GM21717 (cell line): ENCODE measurements around the gene PRKCSH.
"Not testable (repeated sequence)": the region's sequence is repeated elsewhere in the genome, so short reads cannot be mapped to it uniquely, and the experiment has no call there.

Source experiments
- ATAC-seq: cut with Tn5 transposase; IDR thresholded peaks from one replicate; pipeline ENCODE4 v1.9.1; 2021; ENCODE audit warnings: mild to moderate bottlenecking, moderate library complexity; ENCODE audit not compliant: unreplicated experiment

Gene PRKCSH

DNA sequence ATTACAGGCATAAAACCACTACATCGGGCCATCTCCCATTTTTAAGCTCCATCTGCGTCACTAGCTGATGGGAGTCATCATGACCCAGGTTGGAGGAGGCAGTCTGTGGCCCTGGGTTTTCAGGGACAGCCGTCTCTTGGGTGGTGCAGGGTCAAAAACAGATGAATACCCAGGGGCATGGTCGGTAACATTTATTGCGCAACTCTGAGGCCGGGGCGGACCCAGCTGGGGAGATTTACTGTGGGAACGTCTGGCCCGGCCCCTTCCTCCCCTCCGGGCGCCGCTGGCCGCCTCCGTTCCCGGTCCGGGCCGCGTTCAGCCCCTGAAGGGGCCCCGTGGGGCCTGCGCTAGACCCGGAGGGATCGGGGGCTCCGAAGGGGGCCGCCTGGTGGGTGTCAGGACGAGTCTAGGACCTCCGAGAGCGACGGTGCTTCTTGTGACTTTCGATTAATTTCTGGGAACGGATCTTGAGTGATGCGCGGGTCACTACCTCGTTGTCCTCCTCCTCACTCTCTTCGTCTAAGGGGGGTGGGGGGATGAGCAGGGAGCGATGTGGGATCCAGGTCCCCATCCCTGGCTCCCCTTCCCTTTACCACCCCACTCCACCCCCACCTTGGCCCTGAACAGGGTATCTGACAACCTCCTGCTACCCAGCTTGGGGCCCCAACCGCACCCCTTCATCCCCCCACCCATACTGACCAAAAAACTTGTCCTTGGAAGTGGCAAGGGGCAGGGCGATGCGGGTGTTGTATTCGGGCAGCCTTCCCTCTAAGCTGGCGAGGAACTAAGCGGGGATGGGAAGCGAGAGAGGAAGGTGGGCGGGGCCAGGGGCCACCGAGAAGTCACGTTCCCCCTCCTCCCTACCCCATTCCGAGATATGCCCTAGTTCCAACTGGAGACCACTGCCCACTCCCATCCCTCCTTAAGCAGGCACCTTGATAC is 14.7 kb upstream of the PRKCSH start:
- ATAC-seq, result no peak

DNA sequence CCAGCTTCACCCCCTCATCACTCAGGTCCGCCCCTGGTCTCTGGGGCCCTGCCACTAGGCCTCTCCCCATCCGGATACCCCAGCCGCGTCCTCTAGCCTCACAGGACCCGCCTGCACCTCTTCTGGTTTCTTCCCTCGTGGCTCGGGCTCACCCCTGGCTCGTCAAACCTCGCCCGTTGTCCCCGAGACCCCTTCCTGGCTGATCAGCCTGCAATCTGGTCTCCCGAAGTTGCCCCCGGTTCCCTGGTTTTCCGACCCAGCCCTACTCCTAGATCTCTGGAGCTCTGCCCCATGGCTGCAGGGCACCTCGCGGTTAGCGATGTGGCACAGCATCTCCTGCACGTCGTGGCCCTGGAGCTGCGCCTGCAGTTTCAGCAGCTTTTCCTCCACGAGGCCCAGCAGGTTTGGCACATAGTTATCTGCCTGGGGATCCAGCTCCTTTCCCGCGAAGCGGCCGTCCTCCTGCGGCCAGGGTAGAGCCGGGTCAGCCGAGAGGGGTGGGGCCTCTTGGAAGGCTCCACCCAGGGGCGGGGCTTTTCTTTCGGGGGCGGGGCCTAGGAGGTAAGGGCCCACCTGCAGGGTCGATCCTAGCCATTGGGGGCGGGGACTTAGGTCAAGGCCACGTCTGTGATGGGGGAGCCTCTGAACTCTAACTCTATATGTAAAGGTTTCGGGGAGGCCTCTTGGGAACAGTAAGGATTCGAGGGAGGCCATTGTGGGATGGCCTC is 13.9 kb upstream of the PRKCSH start:
- no peak for ATAC-seq

DNA sequence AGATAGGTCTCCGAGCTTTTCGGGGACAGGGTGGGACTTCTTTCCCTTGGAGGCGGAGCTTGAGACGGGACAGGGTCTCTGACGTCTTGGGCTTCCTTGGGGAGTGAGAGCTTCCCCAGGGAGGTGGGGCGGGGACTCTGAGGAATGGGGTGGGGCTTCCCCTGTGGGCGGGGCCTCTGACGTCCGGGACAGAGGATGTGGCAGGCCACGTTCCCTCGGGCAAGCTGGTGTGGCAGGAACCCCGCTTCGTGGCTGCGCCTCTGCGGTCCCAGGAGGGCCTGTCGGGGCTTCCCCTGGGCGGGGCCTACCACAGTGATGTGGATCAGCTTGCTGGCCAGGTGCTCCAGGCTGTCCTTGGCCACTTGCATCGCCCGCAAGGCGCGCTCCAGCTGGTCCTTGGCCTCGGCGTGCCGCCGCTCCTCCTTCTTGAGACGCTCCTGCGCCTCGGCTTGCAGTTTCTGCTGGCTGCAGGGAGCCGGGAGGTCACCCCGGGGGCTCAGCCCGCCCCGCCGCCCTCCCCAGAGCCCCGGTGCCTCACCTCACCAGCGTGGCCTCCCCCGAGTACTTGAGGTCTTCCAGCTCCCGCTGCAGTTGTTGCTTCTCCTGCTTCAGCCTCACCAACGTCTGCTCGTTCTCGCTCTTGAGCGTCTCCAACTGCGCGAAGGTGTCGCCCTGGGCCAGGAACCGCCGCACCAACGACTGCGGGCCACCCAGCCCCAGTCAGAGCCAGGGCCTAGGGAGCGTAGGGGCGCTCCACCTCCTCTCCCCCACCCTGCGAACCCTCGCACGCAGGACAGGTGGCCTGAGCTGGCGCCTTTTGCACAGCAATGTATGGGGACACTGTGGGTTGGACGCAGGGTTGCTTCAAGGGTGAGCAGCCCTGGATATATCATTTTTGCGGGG is 13.0 kb upstream of the PRKCSH start:
- no peak for ATAC-seq

DNA sequence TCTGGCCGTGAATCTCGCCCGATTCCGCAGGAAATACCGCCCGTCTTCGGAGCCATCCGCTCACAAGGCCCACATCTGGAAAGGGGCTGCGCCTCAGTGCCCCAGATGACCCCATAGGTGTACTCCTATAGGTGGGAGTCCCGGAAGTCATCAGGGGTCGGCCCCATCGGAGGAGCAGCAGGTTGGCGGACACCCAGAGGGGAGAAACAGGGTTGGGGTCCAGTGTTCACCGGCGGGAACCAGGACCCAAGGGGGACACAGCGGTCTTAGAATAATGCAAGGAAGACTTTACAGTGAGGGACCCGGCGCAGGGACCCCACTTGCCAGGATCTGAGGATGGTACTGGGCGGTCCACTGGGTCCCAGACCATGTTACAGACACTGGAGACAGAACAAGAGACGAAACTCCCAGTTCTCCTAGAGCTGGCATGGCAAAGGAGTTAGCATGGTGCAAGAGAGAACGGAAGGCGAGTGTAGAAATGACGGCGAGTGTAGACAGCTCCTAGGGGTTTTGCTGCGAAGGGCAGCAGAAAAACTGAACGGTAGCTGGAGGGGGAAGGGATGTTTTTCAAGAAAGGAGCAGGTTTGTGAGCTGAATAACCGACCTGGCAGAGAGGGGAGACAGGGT is 12.2 kb upstream of the PRKCSH start:
- no peak for ATAC-seq

DNA sequence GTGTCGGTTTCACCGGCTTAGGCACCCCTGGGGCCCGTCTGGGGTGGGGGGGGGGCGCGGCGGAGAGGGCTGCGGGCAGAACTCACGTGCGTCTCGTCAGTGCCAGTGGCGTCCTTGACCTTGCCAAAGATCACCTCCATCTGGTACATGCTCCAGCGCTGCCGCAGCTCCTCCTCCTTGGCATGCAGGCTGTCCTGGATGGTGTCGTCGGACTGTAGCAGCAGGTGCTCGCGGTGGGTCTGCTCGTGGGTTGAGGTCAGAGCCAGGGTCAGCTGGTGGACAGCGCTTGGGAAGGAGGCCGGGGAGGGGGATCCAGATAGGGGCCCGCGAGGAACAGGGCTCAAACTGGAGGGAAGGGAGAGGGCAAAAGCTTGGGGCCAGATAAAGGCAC is 11.6 kb upstream of the PRKCSH start:
- ATAC-seq, result no peak

DNA sequence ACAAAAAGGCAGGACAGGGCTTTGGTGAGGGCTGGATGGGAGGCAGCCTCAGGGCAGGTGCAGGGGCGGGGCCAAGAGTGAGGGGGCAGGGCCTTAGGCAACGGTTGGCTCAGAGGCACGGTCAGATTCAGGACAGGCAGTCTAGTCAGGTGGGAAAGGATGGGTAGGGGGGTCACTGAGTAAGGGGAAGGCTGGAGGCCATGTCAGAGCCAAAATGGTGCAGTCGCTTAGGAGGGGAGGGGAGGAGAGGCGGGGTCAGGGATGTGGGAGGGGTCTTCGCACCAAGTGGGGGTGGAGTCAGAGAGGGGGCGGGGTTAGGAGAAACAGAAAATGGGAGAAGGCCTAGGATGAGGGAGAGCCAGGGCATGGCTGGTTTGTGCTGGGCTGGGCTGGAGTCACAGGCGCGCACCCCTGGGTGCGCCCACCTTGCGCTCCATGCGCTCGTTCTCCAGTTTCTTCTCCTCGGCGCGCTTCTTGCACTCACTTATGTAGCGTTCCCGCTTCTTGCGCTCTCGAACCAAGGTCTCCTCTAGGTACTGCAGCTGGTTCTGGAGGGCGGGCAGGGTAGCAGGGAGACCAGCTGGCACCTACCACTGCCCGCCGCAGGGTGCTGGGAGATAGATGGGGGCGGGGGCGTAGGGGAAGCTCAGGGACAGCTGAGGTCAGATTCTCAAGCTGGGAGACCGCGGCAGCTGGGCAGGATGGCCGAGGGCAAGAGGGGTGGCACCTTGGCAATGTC is 9.5 kb upstream of the PRKCSH start:
- ATAC-seq, result no peak

DNA sequence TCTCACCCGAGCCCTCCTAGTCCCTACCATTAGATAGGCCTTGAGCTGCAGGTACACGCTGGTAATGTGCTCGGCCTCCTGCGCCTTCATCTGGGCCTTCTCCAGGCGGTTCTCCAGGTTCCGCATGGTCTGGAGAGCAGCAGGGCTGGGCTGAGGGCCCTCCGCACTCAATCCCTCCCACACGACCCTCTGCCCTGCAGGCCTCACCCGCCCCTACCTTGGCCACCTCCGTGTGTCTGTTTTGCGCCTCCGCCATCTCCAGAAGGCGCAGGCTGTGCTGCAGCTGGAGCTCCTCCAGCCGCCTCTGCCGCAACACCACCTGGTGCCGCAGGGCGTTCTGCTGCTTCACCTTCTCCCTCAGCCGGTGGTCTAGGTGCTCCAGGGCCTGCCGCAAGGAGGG is 8.8 kb upstream of the PRKCSH start:
- no peak for ATAC-seq

DNA sequence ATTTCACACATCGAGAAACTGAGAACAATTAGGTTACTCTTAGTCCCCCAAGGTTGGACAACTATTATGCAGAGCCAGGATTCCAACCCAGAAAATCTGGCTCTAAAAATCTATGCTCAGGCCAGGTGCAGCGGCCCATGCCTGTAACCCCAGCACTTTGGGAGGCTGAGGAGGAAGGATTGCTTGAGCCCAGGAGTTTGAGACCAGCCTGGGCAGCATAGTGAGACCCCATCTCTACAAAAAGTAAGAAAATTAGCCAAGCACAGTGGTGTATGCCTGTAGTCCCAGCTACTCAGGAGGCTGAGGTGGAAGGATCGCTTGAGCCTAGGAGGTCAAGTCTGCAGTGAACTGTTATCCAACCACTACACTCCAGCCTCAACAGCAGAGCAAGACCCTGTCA is 1.9 kb upstream of the PRKCSH start:
- not testable (repeated sequence) for ATAC-seq

DNA sequence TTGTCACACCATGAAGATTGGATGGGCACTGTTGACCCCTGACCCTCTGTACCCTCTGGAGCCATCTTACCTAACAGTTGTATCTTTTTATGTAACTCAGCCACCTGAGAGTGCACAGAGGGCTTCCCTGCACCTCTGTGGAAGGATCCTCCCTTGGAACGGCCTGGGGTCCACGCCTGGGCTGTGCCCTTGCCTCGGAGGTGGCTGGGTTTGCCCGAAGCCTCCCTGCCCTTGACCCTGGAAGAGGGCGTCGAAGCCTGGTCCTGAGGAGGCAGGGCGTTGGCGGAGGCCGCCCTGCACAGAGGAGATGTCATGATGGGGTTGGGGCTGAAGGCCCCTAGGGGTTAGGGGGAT is 755 bp upstream of the PRKCSH start:
- ATAC-seq, result peak; percentile 12

DNA sequence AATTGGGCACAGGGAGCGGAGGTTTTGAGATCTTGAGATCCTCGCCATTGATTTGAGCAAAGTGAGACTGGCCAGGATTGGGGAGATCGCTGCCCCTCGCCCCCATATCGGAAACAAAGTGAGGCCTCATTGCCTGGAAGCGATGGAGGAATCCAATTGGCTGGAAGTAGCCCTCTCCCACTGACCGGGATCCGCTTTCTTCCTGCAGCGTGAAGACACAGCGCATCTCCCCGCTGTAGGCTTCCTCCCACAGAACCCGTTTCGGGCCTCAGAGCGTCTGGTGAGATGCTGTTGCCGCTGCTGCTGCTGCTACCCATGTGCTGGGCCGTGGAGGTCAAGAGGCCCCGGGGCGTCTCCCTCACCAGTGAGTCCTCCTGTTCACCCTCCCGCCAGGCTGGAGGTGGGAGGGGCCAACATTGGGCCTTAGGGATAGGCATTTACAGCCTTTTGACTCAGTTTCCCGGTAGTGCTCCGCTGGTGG is 438 bp downstream of the PRKCSH start:
- ATAC-seq, result no peak

DNA sequence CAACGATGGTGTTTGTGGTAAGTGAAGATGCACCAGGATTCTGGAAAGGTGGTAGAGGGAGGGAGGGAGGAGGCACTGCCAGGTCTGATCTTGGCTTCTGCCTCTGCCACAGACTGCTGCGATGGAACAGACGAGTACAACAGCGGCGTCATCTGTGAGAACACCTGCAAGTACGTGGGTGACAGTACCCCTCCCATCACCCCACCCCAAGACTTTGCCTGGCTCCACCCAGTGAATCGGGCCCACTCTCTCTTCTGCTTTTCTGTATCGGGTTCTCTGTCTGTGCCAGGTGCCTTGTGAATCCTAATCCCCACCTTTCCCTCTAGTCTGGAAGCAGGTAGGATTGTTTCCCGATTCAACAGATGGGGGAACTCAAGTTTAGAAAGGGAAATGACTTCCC is 2.5 kb downstream of the PRKCSH start:
- ATAC-seq, result no peak

DNA sequence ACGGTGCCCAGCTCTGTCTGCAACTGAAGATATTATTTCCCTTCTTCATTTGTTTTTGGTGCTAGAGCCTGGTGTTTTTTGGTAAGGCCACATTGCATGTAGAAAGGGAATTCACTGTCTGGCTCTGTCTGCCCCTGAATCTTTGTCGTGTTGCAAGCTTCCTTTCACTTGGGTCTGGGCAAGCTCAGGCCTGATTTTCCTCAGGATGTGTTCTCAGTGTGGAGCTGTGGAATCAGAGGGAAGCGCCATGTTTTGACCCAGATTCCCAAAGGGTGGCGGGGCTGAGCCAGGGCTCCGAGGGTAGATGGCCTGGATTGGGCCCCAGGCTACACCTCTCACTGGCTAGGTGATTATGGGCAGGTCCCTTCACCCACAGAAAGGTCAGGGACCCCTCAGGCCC is 8.6 kb downstream of the PRKCSH start:
- no peak for ATAC-seq

DNA sequence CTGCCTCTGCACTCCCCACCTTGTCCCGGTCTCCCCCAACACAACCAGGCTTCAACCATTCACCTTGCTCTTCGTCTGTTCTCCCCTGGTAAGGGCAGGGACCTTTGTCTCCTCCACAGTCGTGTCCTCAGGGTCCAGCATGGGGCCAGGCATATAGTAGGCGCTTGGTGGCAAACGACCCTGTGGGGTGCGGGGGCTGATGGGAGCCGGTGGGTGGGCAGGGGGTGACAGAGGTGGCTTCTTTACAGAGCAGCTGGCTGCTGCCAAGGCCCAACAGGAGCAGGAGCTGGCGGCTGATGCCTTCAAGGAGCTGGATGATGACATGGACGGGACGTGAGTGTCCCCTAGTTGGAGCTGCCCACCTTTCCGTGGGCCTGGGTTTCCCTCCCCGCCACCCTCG is 9.7 kb downstream of the PRKCSH start:
- ATAC-seq, result no peak

DNA sequence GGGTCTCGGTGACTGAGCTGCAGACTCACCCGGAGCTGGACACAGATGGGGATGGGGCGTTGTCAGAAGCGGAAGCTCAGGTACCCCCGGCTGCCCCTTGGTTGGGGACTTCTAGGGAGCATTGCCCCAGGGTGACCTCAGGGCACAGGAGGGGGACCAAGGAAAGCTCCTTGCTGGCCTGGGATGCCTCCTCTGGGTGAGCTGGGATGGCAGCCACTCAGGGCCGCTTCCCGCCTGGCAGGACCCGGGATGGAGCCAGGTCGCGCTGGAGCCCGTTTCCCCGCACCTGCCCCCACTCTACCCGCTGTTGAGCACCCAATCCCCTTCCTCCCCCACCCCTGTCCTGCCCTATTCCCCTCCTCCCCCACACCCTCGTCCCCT is 10.8 kb downstream of the PRKCSH start:
- no peak for ATAC-seq

DNA sequence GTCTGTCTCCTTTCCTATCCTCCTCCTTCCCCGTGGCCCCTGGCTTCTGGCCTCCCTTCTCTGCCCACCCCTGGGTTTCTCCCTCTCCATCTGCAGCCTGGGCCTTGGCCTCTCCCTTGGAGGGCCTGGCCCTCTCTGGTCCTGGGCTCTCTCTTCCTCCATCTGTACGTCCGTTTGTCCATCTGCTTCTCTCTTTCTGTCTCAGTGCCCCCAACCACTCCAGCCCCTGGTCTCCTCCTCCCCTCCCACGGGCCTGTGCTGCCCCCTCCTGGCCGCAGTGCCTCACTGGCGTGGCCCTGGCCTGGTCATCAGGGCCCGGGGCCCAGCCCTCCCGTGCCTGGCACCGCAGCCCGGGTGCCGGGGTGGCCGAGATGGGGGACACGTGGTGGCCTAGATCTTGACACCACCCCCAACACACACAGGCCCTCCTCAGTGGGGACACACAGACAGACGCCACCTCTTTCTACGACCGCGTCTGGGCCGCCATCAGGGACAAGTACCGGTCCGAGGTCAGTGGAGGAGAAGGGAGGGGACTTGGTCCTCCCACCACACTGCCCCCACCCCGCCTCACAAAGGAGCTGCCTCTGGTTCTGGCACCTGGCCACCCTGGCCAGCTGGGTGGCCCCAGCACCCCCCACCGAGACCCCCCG is 11.3 kb downstream of the PRKCSH start:
- ATAC-seq, result no peak

DNA sequence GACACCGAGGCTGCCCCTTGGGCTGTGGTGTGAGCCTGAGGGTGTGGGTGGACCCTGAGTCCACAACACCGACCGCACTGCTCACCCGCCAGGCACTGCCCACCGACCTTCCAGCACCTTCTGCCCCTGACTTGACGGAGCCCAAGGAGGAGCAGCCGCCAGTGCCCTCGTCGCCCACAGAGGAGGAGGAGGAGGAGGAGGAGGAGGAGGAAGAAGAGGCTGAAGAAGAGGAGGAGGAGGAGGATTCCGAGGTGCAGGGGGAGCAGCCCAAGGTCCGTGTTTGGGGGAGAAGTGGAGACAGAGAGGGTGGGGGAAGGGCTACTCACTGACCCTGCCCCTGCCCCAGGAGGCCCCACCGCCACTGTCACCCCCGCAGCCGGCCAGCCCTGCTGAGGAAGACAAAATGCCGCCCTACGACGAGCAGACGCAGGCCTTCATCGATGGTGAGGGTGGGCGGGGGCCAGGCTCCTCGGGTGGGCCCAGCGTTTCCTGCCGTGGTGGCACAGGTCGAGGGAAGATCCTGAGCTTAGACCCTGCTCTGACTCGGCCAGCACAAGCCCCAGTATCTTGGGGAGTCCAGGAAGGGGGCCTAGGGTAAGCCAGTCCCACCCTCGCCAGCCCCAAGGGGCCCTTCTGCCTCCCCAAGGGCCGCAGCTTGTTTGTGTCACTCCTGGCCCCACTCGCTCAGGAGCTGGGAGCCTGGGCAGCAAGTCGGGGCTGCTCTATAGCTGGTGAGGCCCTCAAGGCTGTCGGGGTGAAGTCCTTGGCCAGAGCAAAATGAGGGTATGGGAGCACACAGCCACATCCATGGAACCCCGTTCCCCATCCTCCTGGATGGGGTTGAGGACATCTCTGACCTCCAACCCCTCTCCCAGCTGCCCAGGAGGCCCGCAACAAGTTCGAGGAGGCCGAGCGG is 12.2 kb downstream of the PRKCSH start:
- no peak for ATAC-seq

DNA sequence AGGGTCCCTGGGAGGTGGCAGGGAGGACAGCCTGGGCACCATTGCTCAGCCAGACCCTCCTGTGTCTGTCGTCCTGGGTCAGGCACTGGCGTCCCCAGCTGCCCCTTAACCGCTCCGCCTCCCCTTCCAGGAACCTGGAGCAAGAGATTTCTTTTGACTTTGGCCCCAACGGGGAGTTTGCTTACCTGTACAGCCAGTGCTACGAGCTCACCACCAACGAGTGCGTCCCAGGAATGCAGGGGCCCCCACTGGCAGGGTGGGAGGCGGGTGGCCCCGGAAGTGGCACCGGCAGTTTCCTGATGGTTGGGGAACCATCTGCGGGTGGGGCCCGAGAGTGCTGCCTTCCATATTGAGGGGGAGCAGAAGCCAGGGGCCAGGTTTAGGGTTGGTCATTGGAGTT is 13.0 kb downstream of the PRKCSH start:
- no peak for ATAC-seq

DNA sequence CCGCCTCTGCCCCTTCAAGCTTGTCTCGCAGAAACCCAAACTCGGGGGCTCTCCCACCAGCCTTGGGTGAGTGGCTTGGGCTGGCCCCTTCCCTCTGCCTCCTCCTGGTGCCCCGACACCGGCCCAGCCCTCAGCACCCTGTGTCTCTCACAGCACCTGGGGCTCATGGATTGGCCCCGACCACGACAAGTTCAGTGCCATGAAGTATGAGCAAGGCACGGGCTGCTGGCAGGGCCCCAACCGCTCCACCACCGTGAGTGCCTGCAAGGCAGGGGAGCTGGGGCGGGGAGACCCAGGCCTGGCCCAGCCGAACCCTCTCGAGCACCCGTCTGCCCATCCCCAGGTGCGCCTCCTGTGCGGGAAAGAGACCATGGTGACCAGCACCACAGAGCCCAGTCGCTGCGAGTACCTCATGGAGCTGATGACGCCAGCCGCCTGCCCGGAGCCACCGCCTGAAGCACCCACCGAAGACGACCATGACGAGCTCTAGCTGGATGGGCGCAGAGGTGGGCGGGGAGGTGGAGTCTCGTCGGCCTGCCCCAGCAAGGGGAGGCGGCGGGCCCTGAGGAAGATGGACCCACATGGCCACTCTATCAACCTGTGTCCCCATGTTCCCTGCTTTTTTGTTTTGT is 13.6 kb downstream of the PRKCSH start:
- ATAC-seq, result no peak
